Panc1 (cell line): ENCODE measurements around the gene DRAM1.

Experiments used
- CTCF ChIP-seq: fragments of 450-650 bp; IDR thresholded peaks from 2 replicates; pipeline ENCODE4 v1.5.1; 2017; ENCODE audit warnings: mild to moderate bottlenecking
- POLR2AphosphoS5 ChIP-seq: IDR thresholded peaks from 2 replicates; pipeline ENCODE4 v1.6.1; 2012; ENCODE audit warnings: mild to moderate bottlenecking, low read depth, low read length, moderate library complexity
- SIN3A ChIP-seq: IDR thresholded peaks from 2 replicates; pipeline ENCODE4 v1.6.1; 2012; ENCODE audit warnings: low read depth, mild to moderate bottlenecking, low read length, moderate library complexity, borderline replicate concordance; ENCODE audit not compliant: insufficient read depth
- TF ChIP-seq, protein P1 (sequence below), 2 experiments: IDR thresholded peaks; 2 replicates each; pipeline ENCODE4 v1.6.1; 2011 to 2012; ENCODE audit warnings: low read depth in 2 of 2, control low read depth in 1 of 2, low read length in 1 of 2, mild to moderate bottlenecking in 1 of 2, moderate library complexity in 1 of 2; ENCODE audit not compliant: insufficient read depth in 1 of 2

DNA sequence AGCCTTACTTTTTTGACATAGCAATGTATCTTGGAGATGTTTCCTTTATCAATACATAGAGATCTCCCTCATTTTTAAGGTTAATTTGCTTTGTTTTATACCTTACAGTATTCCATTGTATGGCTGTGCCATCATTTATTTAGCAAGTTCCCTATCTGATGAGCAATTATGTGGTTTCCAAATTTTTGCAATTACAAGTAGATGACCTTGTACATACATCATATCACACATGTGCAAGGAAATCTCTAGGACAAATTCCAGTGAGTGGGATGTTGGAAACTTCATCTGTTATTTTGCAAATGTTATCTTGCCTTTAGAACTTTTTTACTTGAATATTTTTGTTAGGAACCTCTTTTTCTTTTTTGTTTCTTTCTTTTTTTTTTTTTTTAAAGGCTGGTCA, 49.7 kb downstream of the DRAM1 start:
- TF ChIP-seq, protein P1, sequence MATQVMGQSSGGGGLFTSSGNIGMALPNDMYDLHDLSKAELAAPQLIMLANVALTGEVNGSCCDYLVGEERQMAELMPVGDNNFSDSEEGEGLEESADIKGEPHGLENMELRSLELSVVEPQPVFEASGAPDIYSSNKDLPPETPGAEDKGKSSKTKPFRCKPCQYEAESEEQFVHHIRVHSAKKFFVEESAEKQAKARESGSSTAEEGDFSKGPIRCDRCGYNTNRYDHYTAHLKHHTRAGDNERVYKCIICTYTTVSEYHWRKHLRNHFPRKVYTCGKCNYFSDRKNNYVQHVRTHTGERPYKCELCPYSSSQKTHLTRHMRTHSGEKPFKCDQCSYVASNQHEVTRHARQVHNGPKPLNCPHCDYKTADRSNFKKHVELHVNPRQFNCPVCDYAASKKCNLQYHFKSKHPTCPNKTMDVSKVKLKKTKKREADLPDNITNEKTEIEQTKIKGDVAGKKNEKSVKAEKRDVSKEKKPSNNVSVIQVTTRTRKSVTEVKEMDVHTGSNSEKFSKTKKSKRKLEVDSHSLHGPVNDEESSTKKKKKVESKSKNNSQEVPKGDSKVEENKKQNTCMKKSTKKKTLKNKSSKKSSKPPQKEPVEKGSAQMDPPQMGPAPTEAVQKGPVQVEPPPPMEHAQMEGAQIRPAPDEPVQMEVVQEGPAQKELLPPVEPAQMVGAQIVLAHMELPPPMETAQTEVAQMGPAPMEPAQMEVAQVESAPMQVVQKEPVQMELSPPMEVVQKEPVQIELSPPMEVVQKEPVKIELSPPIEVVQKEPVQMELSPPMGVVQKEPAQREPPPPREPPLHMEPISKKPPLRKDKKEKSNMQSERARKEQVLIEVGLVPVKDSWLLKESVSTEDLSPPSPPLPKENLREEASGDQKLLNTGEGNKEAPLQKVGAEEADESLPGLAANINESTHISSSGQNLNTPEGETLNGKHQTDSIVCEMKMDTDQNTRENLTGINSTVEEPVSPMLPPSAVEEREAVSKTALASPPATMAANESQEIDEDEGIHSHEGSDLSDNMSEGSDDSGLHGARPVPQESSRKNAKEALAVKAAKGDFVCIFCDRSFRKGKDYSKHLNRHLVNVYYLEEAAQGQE (IDR thresholded peaks at IDR 0.05; ENCODE audit: insufficient read depth in 1 of 2, low read depth in 2 of 2, low read length in 1 of 2): no peak
- no peak for TF ChIP-seq CTCF
- TF ChIP-seq SIN3A: no peak
- TF ChIP-seq POLR2AphosphoS5: no peak
